ENCODE measurements around the gene CD22.
A peak's percentile ranks its signal among the peaks of the same experiment; 100 is the strongest.

The CD22 gene

DNA sequence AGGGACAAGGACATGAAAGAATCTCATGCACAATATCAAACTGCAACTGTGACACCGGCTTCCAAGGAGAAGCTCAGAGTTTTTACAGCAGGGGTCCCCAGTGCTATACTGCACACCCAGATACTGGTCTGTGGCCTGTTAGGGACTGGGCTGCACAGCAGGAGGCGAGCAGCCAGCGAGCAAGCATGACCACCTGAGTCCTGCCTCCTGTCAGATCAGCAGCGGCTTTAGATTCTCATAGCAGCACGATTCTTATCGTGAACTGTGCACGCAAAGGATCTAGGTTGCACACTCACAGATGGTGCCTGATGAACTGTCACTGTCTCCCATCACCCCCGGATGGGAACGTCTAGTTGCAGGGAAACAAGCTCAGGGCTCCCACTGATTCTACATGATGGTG lies 13.1 kb upstream of the CD22 start:
- TF ChIP-seq ZIC2 (tag by site-specific recombination; IDR thresholded peaks at IDR 0.05), result peak; percentile 58
- no peak for TF ChIP-seq GFI1B (tag by site-specific recombination; IDR thresholded peaks at IDR 0.05)
- no peak for TF ChIP-seq HOXD13 (CRISPR knock-in tag; IDR thresholded peaks at IDR 0.05; ENCODE audit: borderline replicate concordance)
- H3K4me1 ChIP-seq (ENCODE audit: control insufficient read depth, insufficient read depth, low read length), result no peaks in the 10 kb centered on the region
- no peaks in the 10 kb centered on the region for H3K9me3 ChIP-seq (ENCODE audit: control insufficient read depth, insufficient read depth, low read depth, low read length)
- ChIA-PET CTCF (interaction anchor here (0.6 to 3.0 kb wide), 9 partner anchors 9 to 346 kb away, joined by 4 to 11 read pairs (median 4); no protein-coding TSS in a partner anchor), POLR2A (interaction anchor here (0.5 kb wide), 1 partner anchor 80 kb away, joined by 3 read pairs; no protein-coding TSS in a partner anchor)
- no peaks in the 10 kb centered on the region for H3K36me3 ChIP-seq (ENCODE audit: control insufficient read depth in 2 of 2, insufficient read depth in 1 of 2, low read length in 2 of 2)
- H3K4me3 ChIP-seq (ENCODE audit: low read depth, low read length), result no peak overlapping the region
- no peak overlapping the region for H3K27ac ChIP-seq (ENCODE audit: extremely low read depth, low read depth, low read length)

DNA sequence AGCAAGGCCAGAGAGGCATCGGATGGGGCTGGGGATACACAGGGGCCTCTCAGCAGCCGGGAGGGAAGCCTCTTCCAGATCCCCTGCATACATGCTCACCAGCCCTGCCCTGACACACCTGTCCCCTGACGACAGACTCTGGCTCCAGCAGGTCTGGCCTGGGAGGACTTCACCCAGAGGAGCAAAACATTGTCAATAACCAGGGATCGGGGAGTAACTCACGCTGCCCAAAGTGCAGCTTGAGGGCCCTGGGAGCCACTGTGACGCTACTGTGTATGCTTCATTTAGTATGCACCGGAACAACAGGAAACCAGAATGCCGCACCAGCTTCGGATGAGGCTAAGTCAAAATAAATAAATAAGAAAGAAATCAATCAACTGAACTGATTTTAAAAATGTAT lies 12.4 kb upstream of the CD22 start:
- ChIA-PET POLR2A (no interaction called here), CTCF (interaction anchor here (0.6 to 3.0 kb wide), 6 partner anchors 10 to 272 kb away, joined by 3 to 11 read pairs (median 5); no protein-coding TSS in a partner anchor)
- Histone ChIP-seq H3K4me3 (ENCODE audit: low read depth, low read length) (no peak overlapping the region), H3K4me1 (ENCODE audit: control insufficient read depth, insufficient read depth, low read length) (no peaks in the 10 kb centered on the region), H3K27ac (ENCODE audit: extremely low read depth, low read depth, low read length) (no peak overlapping the region), H3K36me3 (ENCODE audit: control insufficient read depth in 2 of 2, insufficient read depth in 1 of 2, low read length in 2 of 2) (no peaks in the 10 kb centered on the region), H3K9me3 (ENCODE audit: control insufficient read depth, insufficient read depth, low read depth, low read length) (no peaks in the 10 kb centered on the region)
- TF ChIP-seq ZNF530 (tag by site-specific recombination; IDR thresholded peaks at IDR 0.05; ENCODE audit: low read depth) (no peak), SP2 (tag by site-specific recombination; IDR thresholded peaks at IDR 0.05) (no peak), KLF9 (tag by site-specific recombination; IDR thresholded peaks at IDR 0.05; ENCODE audit: low read depth) (no peak), ZNF391 (tag by site-specific recombination; IDR thresholded peaks at IDR 0.05; ENCODE audit: borderline replicate concordance, low read depth) (no peak)
- TF ChIP-seq, protein P1, sequence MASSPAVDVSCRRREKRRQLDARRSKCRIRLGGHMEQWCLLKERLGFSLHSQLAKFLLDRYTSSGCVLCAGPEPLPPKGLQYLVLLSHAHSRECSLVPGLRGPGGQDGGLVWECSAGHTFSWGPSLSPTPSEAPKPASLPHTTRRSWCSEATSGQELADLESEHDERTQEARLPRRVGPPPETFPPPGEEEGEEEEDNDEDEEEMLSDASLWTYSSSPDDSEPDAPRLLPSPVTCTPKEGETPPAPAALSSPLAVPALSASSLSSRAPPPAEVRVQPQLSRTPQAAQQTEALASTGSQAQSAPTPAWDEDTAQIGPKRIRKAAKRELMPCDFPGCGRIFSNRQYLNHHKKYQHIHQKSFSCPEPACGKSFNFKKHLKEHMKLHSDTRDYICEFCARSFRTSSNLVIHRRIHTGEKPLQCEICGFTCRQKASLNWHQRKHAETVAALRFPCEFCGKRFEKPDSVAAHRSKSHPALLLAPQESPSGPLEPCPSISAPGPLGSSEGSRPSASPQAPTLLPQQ (tag by site-specific recombination; IDR thresholded peaks at IDR 0.05), result no peak

DNA sequence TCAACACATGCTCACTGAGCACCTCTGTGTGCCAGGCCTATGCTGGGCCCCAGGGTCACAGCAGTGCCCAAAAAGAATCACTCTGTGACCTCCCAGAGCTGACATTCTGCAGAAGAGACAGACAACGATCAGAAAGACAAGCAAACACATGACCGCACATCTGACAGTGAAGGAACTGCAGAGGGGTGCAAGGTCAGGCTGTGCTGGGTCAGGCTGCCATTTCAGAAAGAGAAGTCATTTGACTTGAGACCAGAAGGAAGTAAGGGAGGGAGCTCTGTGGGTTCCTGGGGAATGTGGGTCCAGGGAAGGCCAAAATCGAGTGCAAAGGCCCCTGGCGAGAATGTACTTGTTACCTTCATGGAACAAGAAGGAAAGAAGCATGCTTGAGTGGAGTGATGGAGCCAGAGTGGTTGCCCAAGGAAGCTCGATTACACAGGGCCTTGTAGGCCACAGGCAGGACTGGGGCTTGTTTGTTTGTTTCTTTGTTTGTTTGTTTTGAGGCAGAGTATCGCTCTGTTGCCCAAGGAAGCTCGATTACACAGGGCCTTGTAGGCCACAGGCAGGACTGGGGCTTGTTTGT lies 11.4 kb upstream of the CD22 start:
- Histone ChIP-seq H3K9me3 (ENCODE audit: control insufficient read depth, insufficient read depth, low read depth, low read length) (peaks cover 4% of the 10 kb centered on the region; the same call in 1 of the 2 replicates), H3K27ac (ENCODE audit: extremely low read depth, low read depth, low read length) (no peak overlapping the region), H3K36me3 (ENCODE audit: control insufficient read depth in 2 of 2, insufficient read depth in 1 of 2, low read length in 2 of 2) (no peaks in the 10 kb centered on the region), H3K4me1 (ENCODE audit: control insufficient read depth, insufficient read depth, low read length) (no peaks in the 10 kb centered on the region), H3K4me3 (ENCODE audit: low read depth, low read length) (no peak overlapping the region)
- no peak for TF ChIP-seq ZNF214 (tag by site-specific recombination; IDR thresholded peaks at IDR 0.05; ENCODE audit: borderline replicate concordance)
- no peak for TF ChIP-seq ZNF140 (tag by site-specific recombination; IDR thresholded peaks at IDR 0.05)
- POLR2A ChIA-PET, result no interaction called here
- CTCF ChIA-PET, result interaction anchor here (0.6 to 3.0 kb wide), 5 partner anchors 11 to 273 kb away, joined by 3 to 11 read pairs (median 4); no protein-coding TSS in a partner anchor

DNA sequence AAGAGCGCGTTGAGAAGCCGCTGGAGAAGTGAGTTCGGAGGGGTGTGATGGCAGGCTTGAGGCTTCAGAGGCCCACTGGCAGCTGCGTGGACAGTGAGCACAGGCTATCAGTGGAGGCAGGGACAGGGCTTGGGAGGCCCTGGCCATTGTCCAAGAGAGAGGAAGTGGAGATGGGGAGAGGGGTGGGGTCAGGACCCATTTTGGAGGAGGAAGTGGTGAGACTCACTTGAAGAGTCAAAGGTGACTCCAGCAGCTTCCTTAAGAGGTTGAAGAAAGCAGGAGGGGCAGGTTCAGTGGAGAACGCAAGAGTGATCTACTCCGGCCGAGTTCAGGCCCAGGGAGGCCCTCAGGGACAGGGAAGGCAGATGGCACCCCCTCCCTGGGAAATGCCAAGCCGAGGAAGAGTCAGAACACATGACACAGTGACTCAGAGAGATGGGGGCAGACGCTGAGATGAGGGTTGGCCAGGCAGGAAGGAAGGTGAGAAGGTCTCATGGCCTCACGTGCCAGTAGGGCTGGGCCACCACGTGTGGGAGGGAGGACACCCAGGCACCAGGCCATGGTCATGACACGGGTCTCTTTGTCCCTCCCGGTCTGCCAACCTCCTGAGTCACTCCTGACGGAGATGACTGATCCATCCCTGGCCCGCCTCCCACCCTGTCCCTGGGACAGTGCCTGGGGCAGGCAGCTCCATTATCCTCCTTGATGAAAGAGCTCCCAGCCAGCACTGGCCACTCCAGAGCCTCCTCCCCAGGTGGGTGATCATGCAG lies 10.1 kb upstream of the CD22 start:
- no peak overlapping the region for H3K4me3 ChIP-seq (ENCODE audit: low read depth, low read length)
- H3K36me3 ChIP-seq (ENCODE audit: control insufficient read depth in 2 of 2, insufficient read depth in 1 of 2, low read length in 2 of 2), result no peaks in the 10 kb centered on the region
- H3K4me1 ChIP-seq (ENCODE audit: control insufficient read depth, insufficient read depth, low read length), result no peaks in the 10 kb centered on the region
- no peak overlapping the region for H3K27ac ChIP-seq (ENCODE audit: extremely low read depth, low read depth, low read length)
- peaks cover 4% of the 10 kb centered on the region; the same call in 1 of the 2 replicates for H3K9me3 ChIP-seq (ENCODE audit: control insufficient read depth, insufficient read depth, low read depth, low read length)
- POLR2A ChIA-PET, result interaction anchor here (0.6 kb wide), 1 partner anchor 278 kb away, joined by 5 read pairs; no protein-coding TSS in a partner anchor
- TF ChIP-seq ZNF654 (tag by site-specific recombination; IDR thresholded peaks at IDR 0.05; ENCODE audit: low read depth) (no peak), ZNF112 (tag by site-specific recombination; IDR thresholded peaks at IDR 0.05) (no peak), EGR2 (tag by site-specific recombination; IDR thresholded peaks at IDR 0.05; ENCODE audit: low read depth) (0 out of 2 replicates have a peak, but pooled peaks have one; percentile 41), ZNF701 (tag by site-specific recombination; IDR thresholded peaks at IDR 0.05) (no peak), ZNF223 (tag by site-specific recombination; IDR thresholded peaks at IDR 0.05) (no peak), ZFHX2 (tag by site-specific recombination; conservative IDR thresholded peaks at IDR 0.05) (peak; percentile 49; the same call in 1 of the 2 replicates), SALL2 (tag by site-specific recombination; IDR thresholded peaks at IDR 0.05; ENCODE audit: borderline replicate concordance) (no peak), ZNF23 (tag by site-specific recombination; IDR thresholded peaks at IDR 0.05; ENCODE audit: borderline replicate concordance) (no peak)
- TF ChIP-seq, protein P2, sequence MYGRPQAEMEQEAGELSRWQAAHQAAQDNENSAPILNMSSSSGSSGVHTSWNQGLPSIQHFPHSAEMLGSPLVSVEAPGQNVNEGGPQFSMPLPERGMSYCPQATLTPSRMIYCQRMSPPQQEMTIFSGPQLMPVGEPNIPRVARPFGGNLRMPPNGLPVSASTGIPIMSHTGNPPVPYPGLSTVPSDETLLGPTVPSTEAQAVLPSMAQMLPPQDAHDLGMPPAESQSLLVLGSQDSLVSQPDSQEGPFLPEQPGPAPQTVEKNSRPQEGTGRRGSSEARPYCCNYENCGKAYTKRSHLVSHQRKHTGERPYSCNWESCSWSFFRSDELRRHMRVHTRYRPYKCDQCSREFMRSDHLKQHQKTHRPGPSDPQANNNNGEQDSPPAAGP (tag by site-specific recombination; IDR thresholded peaks at IDR 0.05), result peak; percentile 91
- CTCF ChIA-PET, result interaction anchor here (0.5 to 3.0 kb wide), 6 partner anchors 9 to 177 kb away, joined by 3 to 11 read pairs (median 3); no protein-coding TSS in a partner anchor
